WTC11 (cell line): ENCODE measurements around the gene IP6K2.

Experiments used
- ATF1 ChIP-seq: sonication (generic); formaldehyde crosslinking; IDR thresholded peaks from 2 replicates; pipeline ENCODE4 v1.8.1; 2023; ENCODE audit warnings: mild to moderate bottlenecking, moderate library complexity, missing genetic modification reagents
- CBFB ChIP-seq: sonication (generic); formaldehyde crosslinking; IDR thresholded peaks from 2 replicates; pipeline ENCODE4 v1.8.1; 2022; ENCODE audit warnings: mild to moderate bottlenecking, low read depth, missing genetic modification reagents
- CREB1 ChIP-seq: sonication (generic); formaldehyde crosslinking; IDR thresholded peaks from 2 replicates; pipeline ENCODE4 v1.8.0; 2023; ENCODE audit warnings: mild to moderate bottlenecking, missing genetic modification reagents
- CTCF ChIP-seq: fragments of 200-600 bp; IDR thresholded peaks from 2 replicates; pipeline ENCODE4 v1.8.0; 2022; ENCODE audit warnings: antibody characterized with exemption
- ESRRA ChIP-seq: sonication (generic); formaldehyde crosslinking; IDR thresholded peaks from 2 replicates; pipeline ENCODE4 v1.8.1; 2022; ENCODE audit warnings: mild to moderate bottlenecking, missing genetic modification reagents, borderline replicate concordance
- HMGXB4 ChIP-seq: sonication (generic); formaldehyde crosslinking; IDR thresholded peaks from 2 replicates; pipeline ENCODE4 v1.8.1; 2023; ENCODE audit warnings: mild to moderate bottlenecking, moderate library complexity, missing genetic modification reagents
- NFE2L1 ChIP-seq: sonication (generic); formaldehyde crosslinking; IDR thresholded peaks from 2 replicates; pipeline ENCODE4 v1.8.1; 2023; ENCODE audit warnings: missing genetic modification reagents
- NFYB ChIP-seq: sonication (generic); formaldehyde crosslinking; conservative IDR thresholded peaks from 2 replicates; pipeline ENCODE4 v1.8.0; 2022; ENCODE audit warnings: low read depth, missing genetic modification reagents
- NR1H2 ChIP-seq: sonication (generic); formaldehyde crosslinking; IDR thresholded peaks from 2 replicates; pipeline ENCODE4 v1.9.0; 2021; ENCODE audit warnings: mild to moderate bottlenecking, moderate library complexity, missing genetic modification reagents
- OVOL2 ChIP-seq: fragments of 250-450 bp; sonication (Bioruptor Pico); IDR thresholded peaks from 2 replicates; pipeline ENCODE4 v1.9.0; 2021; ENCODE audit warnings: mild to moderate bottlenecking, borderline replicate concordance
- TCF7 ChIP-seq: sonication (generic); formaldehyde crosslinking; IDR thresholded peaks from 2 replicates; pipeline ENCODE4 v1.8.0; 2022; ENCODE audit warnings: mild to moderate bottlenecking, low read depth, missing genetic modification reagents, moderate library complexity
- TEAD1 ChIP-seq: sonication (generic); formaldehyde crosslinking; IDR thresholded peaks from 2 replicates; pipeline ENCODE4 v1.8.0; 2022; ENCODE audit warnings: mild to moderate bottlenecking, missing genetic modification reagents
- ZBTB21 ChIP-seq: sonication (generic); formaldehyde crosslinking; IDR thresholded peaks from 2 replicates; pipeline ENCODE4 v1.8.1; 2023; ENCODE audit warnings: mild to moderate bottlenecking, missing genetic modification reagents, borderline replicate concordance
- ZNF532 ChIP-seq: fragments of 250-450 bp; sonication (Bioruptor Pico); IDR thresholded peaks from 2 replicates; pipeline ENCODE4 v1.9.0; 2021; ENCODE audit warnings: mild to moderate bottlenecking, borderline replicate concordance

- TF ChIP-seq NR1H2 (CRISPR knock-in tag) (no peak), CTCF (no peak), TEAD1 (CRISPR knock-in tag) (no peak), ATF1 (CRISPR knock-in tag) (no peak), ESRRA (no peak), CREB1 (CRISPR knock-in tag) (no peak), CBFB (no peak), ZBTB21 (CRISPR knock-in tag) (no peak), HMGXB4 (CRISPR knock-in tag) (no peak), OVOL2 (CRISPR knock-in tag) (no peak), NFE2L1 (CRISPR knock-in tag) (no peak), NFYB (no peak), ZNF532 (CRISPR knock-in tag) (no peak), TCF7 (CRISPR knock-in tag) (no peak)
Measured at GRCh38 chr3:48678566-48679380, 38.2 kb downstream of the IP6K2 start.
